ENCODE measurements around the gene RHEBL1. TPM values are rescaled to one million over a fixed set of nuclear protein-coding genes. Genes with fewer than 3 reads are reported as not detected.
A peak's percentile ranks its signal among the peaks of the same experiment; 100 is the strongest.

Gene RHEBL1
- total and polyA plus RNA-seq, 2 of the 8 experiments (the other 6 are each of a cell fraction or from before 2014, with no cell fraction given): 7.5 to 9.4 TPM

GRCh38 chr12:49088150-49088931 lies 18.6 kb upstream of the RHEBL1 start:
- FAIRE-seq (no peak), DNase-seq (ENCODE audit: low read depth in 1 of 2, low spot score in 2 of 2) (peak in 1 of 2 experiments; percentile 81)
- peaks cover 45 to 69% (median 61%) of the 10 kb centered on the region in 4 experiments for H3K27me3 ChIP-seq (replicated peaks in 1 of 4; ENCODE audit: control insufficient read depth in 3 of 4, extremely low read depth in 1 of 4, insufficient read depth in 3 of 4, low read length in 3 of 4)
- no peak overlapping the region for H3K4ac ChIP-seq (replicated peaks; ENCODE audit: insufficient read length, low read depth, low read length)
- H3K18ac ChIP-seq (ENCODE audit: extremely low read depth, low read length): no peak overlapping the region
- no peak overlapping the region for H3K23ac ChIP-seq (ENCODE audit: insufficient read length)
- 0 out of 2 replicates have a peak overlapping the region, but pooled peaks have one; percentile 11 for H2AFZ ChIP-seq (ENCODE audit: low read length)
- CTCF ChIA-PET (ENCODE audit: partially characterized antibody): interaction anchor here (0.7 to 7.1 kb wide), 34 partner anchors 11 to 440 kb away, joined by 3 to 235 read pairs (median 5); partner anchors contain the start of genes LMBR1L, PRPH and RHEBL1
- H4K8ac ChIP-seq (ENCODE audit: extremely low read depth, insufficient read depth, low read length): no peak overlapping the region
- H3K36me3 ChIP-seq (ENCODE audit: control insufficient read depth in 2 of 4, insufficient read depth in 4 of 4, low read length in 3 of 4): peaks cover 0 to 4% (median 0%) of the 10 kb centered on the region in 4 experiments; a peak in 1 of 8 replicates
- H2BK5ac ChIP-seq (ENCODE audit: low read depth, low read length): no peak overlapping the region
- H2BK120ac ChIP-seq (replicated peaks; ENCODE audit: low read depth, low read length): no peak overlapping the region
- H3K23me2 ChIP-seq (ENCODE audit: low read depth, low read length): peaks cover 8% of the 10 kb centered on the region; the same call in 1 of the 2 replicates
- no peaks in the 10 kb centered on the region; a peak in 1 of 4 replicates for H3K9me3 ChIP-seq (ENCODE audit: insufficient read depth in 2 of 2, low read depth in 1 of 2, low read length in 1 of 2)
- no peak overlapping the region for H2BK20ac ChIP-seq (ENCODE audit: low read length)
- 0 out of 2 replicates have a peak overlapping the region, but pooled peaks have one; percentile 62 for H2BK12ac ChIP-seq (ENCODE audit: low read depth, low read length)
- no peaks in the 10 kb centered on the region for H3K79me1 ChIP-seq (ENCODE audit: low read depth, low read length)
- H3K27ac ChIP-seq (ENCODE audit: low read depth, low read length): no peak overlapping the region
- H3K4me2 ChIP-seq (ENCODE audit: insufficient read depth in 1 of 2, low read depth in 2 of 2, low read length in 2 of 2): peak overlapping the region; percentile 6 to 63
- H3K14ac ChIP-seq (ENCODE audit: insufficient read length): no peak overlapping the region
- 9% methylated on average over 18 of the region's 18 CpGs; no CpG with 5 or more reads in 1 of the 2 experiments for WGBS, 2 experiments (ENCODE audit: extremely low coverage in 1 of 2, insufficient coverage in 1 of 2, insufficient read length in 1 of 2, insufficient replicate concordance in 2 of 2, low coverage in 1 of 2, low lambda C conversion rate in 2 of 2, missing lambda C conversion rate in 1 of 2)
- no peak overlapping the region for H3K56ac ChIP-seq (replicated peaks; ENCODE audit: insufficient read length, low read depth, low read length)
- no peak overlapping the region for H3K9ac ChIP-seq (replicated peaks in 1 of 4; ENCODE audit: extremely low read depth in 1 of 4, low read depth in 3 of 4, low read length in 3 of 4)
- peak overlapping the region in 1 of 4 experiments; percentile 45; a peak in 3 of 8 replicates for H3K4me3 ChIP-seq (ENCODE audit: extremely low read depth in 1 of 4, insufficient read depth in 2 of 4, low read depth in 3 of 4, low read length in 4 of 4)
- no peak overlapping the region for H2BK15ac ChIP-seq (ENCODE audit: low read length)
- H4K20me1 ChIP-seq (replicated peaks in 1 of 2; ENCODE audit: control insufficient read depth in 1 of 2, insufficient read depth in 2 of 2, low read length in 2 of 2): peaks cover 5 to 6% of the 10 kb centered on the region in 2 experiments
- POLR2A ChIA-PET (ENCODE audit: partially characterized antibody): interaction anchor here (0.6 to 2.6 kb wide), 13 partner anchors 8 to 205 kb away, joined by 3 to 27 read pairs (median 4); partner anchors contain the start of genes RHEBL1 and TUBA1B
- no peak overlapping the region for H4K91ac ChIP-seq (replicated peaks; ENCODE audit: insufficient read length, low read length)
- H3K4me1 ChIP-seq (replicated peaks in 1 of 4; ENCODE audit: control insufficient read depth in 3 of 4, insufficient read depth in 4 of 4, low read length in 3 of 4): peaks cover 0 to 36% (median 12%) of the 10 kb centered on the region in 4 experiments; a peak in 6 of 7 replicates
- no peak overlapping the region for H2AK5ac ChIP-seq (ENCODE audit: low read depth, low read length)
- no peaks in the 10 kb centered on the region for H3K79me2 ChIP-seq (ENCODE audit: control insufficient read depth in 1 of 2, insufficient read depth in 2 of 2, low read length in 2 of 2)
- no peak overlapping the region for H4K5ac ChIP-seq (ENCODE audit: insufficient read length, low read depth, low read length)
- TF ChIP-seq NRF1 (IDR thresholded peaks at IDR 0.05; ENCODE audit: low read depth, low read length) (no peak), KDM1A (IDR thresholded peaks at IDR 0.05; ENCODE audit: borderline replicate concordance, low read length) (no peak), FOSL1 (IDR thresholded peaks at IDR 0.05; ENCODE audit: insufficient read depth, low read depth, low read length) (no peak), RAD21 (IDR thresholded peaks at IDR 0.05 in 1 of 2, conservative IDR thresholded peaks at IDR 0.05 in 1 of 2; ENCODE audit: low read depth in 2 of 2, low read length in 2 of 2) (peak; percentile 67 to 74), HDAC2 (IDR thresholded peaks at IDR 0.05; ENCODE audit: borderline replicate concordance in 1 of 2, low read depth in 2 of 2, low read length in 2 of 2) (0 out of 4 replicates have a peak, but pooled peaks of 1 of the 2 experiments have one; percentile 32), RBBP5 (IDR thresholded peaks at IDR 0.05; ENCODE audit: borderline replicate concordance, low read depth, low read length) (no peak), JUND (IDR thresholded peaks at IDR 0.05; ENCODE audit: low read length) (0 out of 2 replicates have a peak, but pooled peaks have one; percentile 18), TBP (IDR thresholded peaks at IDR 0.05; ENCODE audit: low read depth, low read length) (0 out of 2 replicates have a peak, but pooled peaks have one; percentile 19), EZH2 (IDR thresholded peaks at IDR 0.05; ENCODE audit: low read depth, low read length, severe bottlenecking) (peak; percentile 45), TAF1 (IDR thresholded peaks at IDR 0.05; ENCODE audit: low read depth, low read length) (no peak)

All from H1 (cell line).